Measurements from ENCODE around the gene TNS3. TPM values are rescaled to one million over a fixed set of nuclear protein-coding genes. Genes with fewer than 3 reads are reported as not detected.
A peak's percentile ranks its signal among the peaks of the same experiment; 100 is the strongest.

Gene TNS3
- total RNA-seq, 1 experiment from 2014 or later: 533 TPM

GRCh38 chr7:47377741-47378140 is 204.2 kb downstream of the TNS3 start:
- TF ChIP-seq TCF7L2 (IDR thresholded peaks at IDR 0.05; ENCODE audit: low read depth, low read length) (no peak), REST (IDR thresholded peaks at IDR 0.05; ENCODE audit: insufficient read depth in 1 of 2, low read depth in 2 of 2, low read length in 1 of 2) (no peak), CTCF (IDR thresholded peaks at IDR 0.05) (no peak), POLR2AphosphoS5 (IDR thresholded peaks at IDR 0.05; ENCODE audit: low read depth, low read length) (no peak), SIN3A (IDR thresholded peaks at IDR 0.05; ENCODE audit: borderline replicate concordance, insufficient read depth, low read depth, low read length) (no peak)
- ChIA-PET POLR2A (no interaction called here), CTCF (no interaction called here)
- intact Hi-C loops (cut with micrococcal nuclease; ENCODE audit: unreplicated experiment): no loop called here
- ATAC-seq (no peak), DNase-seq (ENCODE audit: low read depth, low spot score) (no peak)
- 0 out of 2 replicates have a peak overlapping the region, but pooled peaks have one; percentile 20 for H3K27ac ChIP-seq (ENCODE audit: low read length)
- in situ Hi-C loops (cut with HindIII; ENCODE audit: low pct_unique_long_range_greater_than_20kb, low sequenced_read_pairs): no loop called here
- no peak overlapping the region for H3K4me3 ChIP-seq (ENCODE audit: low read depth in 2 of 2, low read length in 2 of 2)
- H3K27me3 ChIP-seq (ENCODE audit: control insufficient read depth, insufficient read depth, low read length): no peaks in the 10 kb centered on the region
- peaks cover 98% of the 10 kb centered on the region for H3K4me1 ChIP-seq (ENCODE audit: control insufficient read depth, insufficient read depth, low read length)
- no TSS peak for BruUV-seq (replicated peaks)
- no peaks in the 10 kb centered on the region for H3K9me3 ChIP-seq (ENCODE audit: control insufficient read depth, insufficient read depth, low read depth, low read length)
- peaks cover 11% of the 10 kb centered on the region for H3K36me3 ChIP-seq (ENCODE audit: control insufficient read depth, insufficient read depth, low read length)

- ATAC-seq (no peak), DNase-seq (ENCODE audit: low read depth, low spot score) (no peak)
- peaks cover 100% of the 10 kb centered on the region for H3K4me1 ChIP-seq (ENCODE audit: control insufficient read depth, insufficient read depth, low read length)
- H3K9me3 ChIP-seq (ENCODE audit: control insufficient read depth, insufficient read depth, low read depth, low read length): no peaks in the 10 kb centered on the region
- H3K27ac ChIP-seq (ENCODE audit: low read length): no peak overlapping the region
- intact Hi-C loops (cut with micrococcal nuclease; ENCODE audit: unreplicated experiment) (no loop called here), in situ Hi-C loops (cut with HindIII; ENCODE audit: low pct_unique_long_range_greater_than_20kb, low sequenced_read_pairs) (no loop called here)
- peaks cover 10% of the 10 kb centered on the region for H3K36me3 ChIP-seq (ENCODE audit: control insufficient read depth, insufficient read depth, low read length)
- no TSS peak for BruUV-seq (replicated peaks)
- CTCF ChIA-PET: no interaction called here
- H3K27me3 ChIP-seq (ENCODE audit: control insufficient read depth, insufficient read depth, low read length): no peaks in the 10 kb centered on the region
- no peak for TF ChIP-seq TCF7L2 (IDR thresholded peaks at IDR 0.05; ENCODE audit: low read depth, low read length)
- no peak for TF ChIP-seq CTCF (IDR thresholded peaks at IDR 0.05)
- TF ChIP-seq SIN3A (IDR thresholded peaks at IDR 0.05; ENCODE audit: borderline replicate concordance, insufficient read depth, low read depth, low read length): no peak
- TF ChIP-seq POLR2AphosphoS5 (IDR thresholded peaks at IDR 0.05; ENCODE audit: low read depth, low read length): peak; percentile 15; the same call in 1 of the 2 replicates
- no peak for TF ChIP-seq REST (IDR thresholded peaks at IDR 0.05; ENCODE audit: insufficient read depth in 1 of 2, low read depth in 2 of 2, low read length in 1 of 2)
- no peak overlapping the region for H3K4me3 ChIP-seq (ENCODE audit: low read depth in 2 of 2, low read length in 2 of 2)
- POLR2A ChIA-PET: no interaction called here
Measured at GRCh38 chr7:47376991-47377616, 204.8 kb downstream of the TNS3 start.
